ENCODE results near the gene PDE11A.

GRCh38 chr2:177998006-177998405 lies 74.6 kb downstream of the PDE11A start:
- TF ChIP-seq CTCF (IDR thresholded peaks at IDR 0.05) (no peak), POLR2A (IDR thresholded peaks at IDR 0.05) (no peak)

All from lower leg skin (tissue), 3 donors.